Upper lobe of left lung (tissue), 4 donors: Measurements from ENCODE around the gene PYGL.

Source experiments
- CTCF ChIP-seq, 6 experiments: fragments of 450-650 bp in 4 of 6; fragments of 200-600 bp in 2 of 6; sonication (generic) in 2 of 6; IDR thresholded peaks; one replicate each; pipeline ENCODE4 v1.5.1; 2016 to 2019; ENCODE audit warnings: antibody characterized with exemption in 6 of 6
- EP300 ChIP-seq, 4 donors: sonication (generic); formaldehyde crosslinking; IDR thresholded peaks; one replicate each; pipeline ENCODE4 v1.5.1; 2017; ENCODE audit warnings: antibody characterized with exemption in 4 of 4, control low read depth in 2 of 4
- POLR2A ChIP-seq, 4 donors: fragments of 450-650 bp; IDR thresholded peaks; one replicate each; pipeline ENCODE4 v1.5.1; 2016 to 2017; ENCODE audit warnings: antibody characterized with exemption in 4 of 4, mild to moderate bottlenecking in 2 of 4

- TF ChIP-seq CTCF (IDR thresholded peaks at IDR 0.05) (peak in 3 of 6 experiments; percentile 6 to 39 (median 20)), POLR2A (IDR thresholded peaks at IDR 0.05) (no peak), EP300 (IDR thresholded peaks at IDR 0.05) (no peak)
Measured at GRCh38 chr14:50955373-50956043, 11.2 kb upstream of the PYGL start.
